Mucosa of stomach (tissue), 1 donor: ENCODE data around the gene ZXDB.
"Not testable (repeated sequence)": the region's sequence is repeated elsewhere in the genome, so short reads cannot be mapped to it uniquely, and the experiment has no call there.

Experiments used
- H3K27me3 ChIP-seq: one replicate; pipeline ENCODE4 v1.7.0; 2013; ENCODE audit warnings: mild to moderate bottlenecking, low read length; ENCODE audit not compliant: control insufficient read depth, insufficient read depth
- H3K36me3 ChIP-seq: one replicate; pipeline ENCODE4 v1.7.0; 2013; ENCODE audit warnings: low read length; ENCODE audit not compliant: control insufficient read depth, insufficient read depth
- H3K4me1 ChIP-seq: one replicate; pipeline ENCODE4 v1.7.0; 2013; ENCODE audit warnings: mild to moderate bottlenecking, low read length; ENCODE audit not compliant: control insufficient read depth, insufficient read depth
- H3K4me3 ChIP-seq: one replicate; pipeline ENCODE4 v1.7.0; 2013; ENCODE audit warnings: low read length
- H3K9ac ChIP-seq: one replicate; pipeline ENCODE4 v1.7.0; 2013; ENCODE audit warnings: mild to moderate bottlenecking, low read length, moderate library complexity
- H3K9me3 ChIP-seq: one replicate; pipeline ENCODE4 v1.7.0; 2013; ENCODE audit warnings: mild to moderate bottlenecking, low read length, moderate library complexity; ENCODE audit not compliant: control insufficient read depth
- donor health status: Pancreatic carcinoma.

ZXDB gene

GRCh38 chrX:57591284-57592159 is at the start of gene ZXDB:
TSS of gene ZXDB (plus strand) at chrX:57592011. CDS start at chrX:57592049, 38 bp downstream.
- not testable (repeated sequence) for H3K4me3 ChIP-seq, H3K36me3 ChIP-seq, H3K9me3 ChIP-seq, H3K27me3 ChIP-seq
- peak within 1 kb of the TSS; percentile 72 for H3K9ac ChIP-seq
- peaks cover 14% of the 10 kb centered on the region for H3K4me1 ChIP-seq

GRCh38 chrX:57565198-57565597 is 26.6 kb upstream of the ZXDB start:
- H3K36me3 ChIP-seq = no peaks in the 10 kb centered on the region
- H3K9me3 ChIP-seq = no peaks in the 10 kb centered on the region
- no peaks in the 10 kb centered on the region for H3K4me1 ChIP-seq
- no peaks in the 10 kb centered on the region for H3K27me3 ChIP-seq
- no peak overlapping the region for H3K9ac ChIP-seq
- H3K4me3 ChIP-seq = no peak overlapping the region

- Histone ChIP-seq H3K9ac (no peak overlapping the region), H3K9me3 (no peaks in the 10 kb centered on the region), H3K36me3 (no peaks in the 10 kb centered on the region), H3K4me1 (no peaks in the 10 kb centered on the region), H3K4me3 (no peak overlapping the region), H3K27me3 (no peaks in the 10 kb centered on the region)
These were observed 18.1 kb upstream of the ZXDB start for GRCh38 chrX:57573754-57574153.

GRCh38 chrX:57582948-57583347 is 8.9 kb upstream of the ZXDB start:
- not testable (repeated sequence) for H3K9ac ChIP-seq, H3K4me1 ChIP-seq, H3K9me3 ChIP-seq, H3K27me3 ChIP-seq, H3K4me3 ChIP-seq, H3K36me3 ChIP-seq

- Histone ChIP-seq H3K27me3 (no peaks in the 10 kb centered on the region), H3K9me3 (no peaks in the 10 kb centered on the region), H3K36me3 (no peaks in the 10 kb centered on the region), H3K9ac (no peak overlapping the region), H3K4me3 (no peak overlapping the region), H3K4me1 (no peaks in the 10 kb centered on the region)
These were observed 8.3 kb upstream of the ZXDB start for GRCh38 chrX:57583477-57583876.

GRCh38 chrX:57586360-57586759 is 5.5 kb upstream of the ZXDB start:
- Histone ChIP-seq H3K9ac (no peak overlapping the region), H3K9me3 (no peaks in the 10 kb centered on the region), H3K4me1 (peaks cover 6% of the 10 kb centered on the region)

GRCh38 chrX:57587062-57587461 is 4.7 kb upstream of the ZXDB start:
- H3K9ac ChIP-seq = no peak overlapping the region

More at GRCh38 chrX:57586360-57586759, 5.5 kb upstream of the ZXDB start:
- Histone ChIP-seq H3K36me3 (no peaks in the 10 kb centered on the region), H3K27me3 (no peaks in the 10 kb centered on the region), H3K4me3 (no peak overlapping the region)

GRCh38 chrX:57587607-57588006 is 4.2 kb upstream of the ZXDB start:
- no peak overlapping the region for H3K4me3 ChIP-seq
- H3K9ac ChIP-seq = no peak overlapping the region
- H3K4me1 ChIP-seq = peaks cover 6% of the 10 kb centered on the region
- no peaks in the 10 kb centered on the region for H3K36me3 ChIP-seq
- H3K27me3 ChIP-seq = no peaks in the 10 kb centered on the region
- no peaks in the 10 kb centered on the region for H3K9me3 ChIP-seq

More at GRCh38 chrX:57587062-57587461, 4.7 kb upstream of the ZXDB start:
- no peaks in the 10 kb centered on the region for H3K36me3 ChIP-seq
- no peak overlapping the region for H3K4me3 ChIP-seq
- no peaks in the 10 kb centered on the region for H3K9me3 ChIP-seq
- peaks cover 6% of the 10 kb centered on the region for H3K4me1 ChIP-seq
- no peaks in the 10 kb centered on the region for H3K27me3 ChIP-seq

GRCh38 chrX:57592160-57592893 is 516 bp downstream of the ZXDB start:
- H3K9me3 ChIP-seq, H3K4me3 ChIP-seq, H3K27me3 ChIP-seq, H3K36me3 ChIP-seq: not testable (repeated sequence)
- Histone ChIP-seq H3K9ac (peak overlapping the region; percentile 72), H3K4me1 (peaks cover 18% of the 10 kb centered on the region)

GRCh38 chrX:57592894-57593215 is 1.0 kb downstream of the ZXDB start:
- Histone ChIP-seq H3K9ac (peak overlapping the region; percentile 72), H3K4me1 (peaks cover 18% of the 10 kb centered on the region)
- not testable (repeated sequence) for H3K36me3 ChIP-seq, H3K9me3 ChIP-seq, H3K27me3 ChIP-seq, H3K4me3 ChIP-seq

GRCh38 chrX:57595381-57595811 is 3.6 kb downstream of the ZXDB start:
- H3K9ac ChIP-seq = no peak overlapping the region
- no peaks in the 10 kb centered on the region for H3K9me3 ChIP-seq
- H3K27me3 ChIP-seq = no peaks in the 10 kb centered on the region
- no peaks in the 10 kb centered on the region for H3K36me3 ChIP-seq
- H3K4me1 ChIP-seq = peaks cover 18% of the 10 kb centered on the region
- no peak overlapping the region for H3K4me3 ChIP-seq

- Histone ChIP-seq H3K9me3 (no peaks in the 10 kb centered on the region), H3K4me1 (peaks cover 13% of the 10 kb centered on the region), H3K27me3 (no peaks in the 10 kb centered on the region), H3K36me3 (no peaks in the 10 kb centered on the region), H3K4me3 (no peak overlapping the region), H3K9ac (no peak overlapping the region)
These were observed 4.3 kb downstream of the ZXDB start for GRCh38 chrX:57596109-57596508.
